RWPE1 (cell line): ENCODE results near the gene NR5A1.

Experiments
- CTCF ChIA-PET: fragments of 350-600 bp; sonication (Branson Sonifier 250); formaldehyde crosslinking; extraction: SDS; loops from one replicate; lab custom pipeline; 2021; lab: Yijun Ruan, JAX
- POLR2A ChIA-PET: fragments of 400-600 bp; formaldehyde crosslinking; extraction: SDS; loops from one replicate; lab custom pipeline; 2020; ENCODE audit warnings: antibody characterized with exemption; ENCODE audit not compliant: low non-redundant PET; lab: Yijun Ruan, JAX
- DNase-seq: peaks from one replicate; pipeline ENCODE4 v3.0.0; 2012; ENCODE audit warnings: low spot score
- H3K27ac ChIP-seq: fragments of 450-650 bp; 2 replicates; pipeline ENCODE4 v1.5.1; 2017
- TF ChIP-seq, protein P1 (sequence below): fragments of 450-650 bp; conservative IDR thresholded peaks from 2 replicates; pipeline ENCODE4 v1.5.1; 2017; ENCODE audit warnings: low read depth, mild to moderate bottlenecking

The NR5A1 gene

DNA sequence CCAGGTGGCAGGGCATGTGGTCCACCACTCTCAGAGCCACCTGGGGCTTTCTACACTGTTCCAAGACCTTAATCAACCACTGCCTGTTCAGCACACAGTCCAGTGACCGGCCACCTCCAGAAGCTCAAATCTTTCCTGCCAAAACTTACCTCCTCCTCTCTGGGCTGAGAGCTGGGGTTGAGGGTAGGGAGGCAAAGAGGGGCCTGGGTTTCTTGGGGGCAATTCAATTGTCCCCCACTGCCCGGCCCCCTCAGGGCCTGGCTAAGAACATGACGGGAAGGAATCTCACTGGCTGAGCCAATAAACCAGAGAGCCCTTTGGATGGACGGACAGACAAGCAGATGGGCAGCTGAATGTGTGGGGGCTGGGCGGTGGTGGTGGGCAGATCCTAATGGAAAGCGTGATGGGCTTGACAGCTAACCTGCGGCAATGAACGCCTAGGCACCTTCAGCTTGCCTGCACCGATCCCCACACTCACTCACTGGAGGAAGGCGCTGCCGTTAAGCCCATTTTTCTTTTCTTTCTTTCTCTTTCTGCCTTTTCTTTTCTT, 5.4 kb downstream of the NR5A1 start:
- H3K27ac ChIP-seq: no peak overlapping the region
- TF ChIP-seq, protein P1, sequence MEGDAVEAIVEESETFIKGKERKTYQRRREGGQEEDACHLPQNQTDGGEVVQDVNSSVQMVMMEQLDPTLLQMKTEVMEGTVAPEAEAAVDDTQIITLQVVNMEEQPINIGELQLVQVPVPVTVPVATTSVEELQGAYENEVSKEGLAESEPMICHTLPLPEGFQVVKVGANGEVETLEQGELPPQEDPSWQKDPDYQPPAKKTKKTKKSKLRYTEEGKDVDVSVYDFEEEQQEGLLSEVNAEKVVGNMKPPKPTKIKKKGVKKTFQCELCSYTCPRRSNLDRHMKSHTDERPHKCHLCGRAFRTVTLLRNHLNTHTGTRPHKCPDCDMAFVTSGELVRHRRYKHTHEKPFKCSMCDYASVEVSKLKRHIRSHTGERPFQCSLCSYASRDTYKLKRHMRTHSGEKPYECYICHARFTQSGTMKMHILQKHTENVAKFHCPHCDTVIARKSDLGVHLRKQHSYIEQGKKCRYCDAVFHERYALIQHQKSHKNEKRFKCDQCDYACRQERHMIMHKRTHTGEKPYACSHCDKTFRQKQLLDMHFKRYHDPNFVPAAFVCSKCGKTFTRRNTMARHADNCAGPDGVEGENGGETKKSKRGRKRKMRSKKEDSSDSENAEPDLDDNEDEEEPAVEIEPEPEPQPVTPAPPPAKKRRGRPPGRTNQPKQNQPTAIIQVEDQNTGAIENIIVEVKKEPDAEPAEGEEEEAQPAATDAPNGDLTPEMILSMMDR: no peak
- ChIA-PET CTCF (interaction anchor here (0.6 to 2.2 kb wide), 5 partner anchors 13 to 1225 kb away, joined by 3 to 10 read pairs (median 4); no protein-coding TSS in a partner anchor), POLR2A (no interaction called here)
- no peak for DNase-seq

GRCh38 chr9:124500796-124501611, 6.2 kb downstream of the NR5A1 start:
- TF ChIP-seq, protein P1: no peak
- POLR2A ChIA-PET: interaction anchor here (0.6 kb wide), 1 partner anchor 1424 kb away, joined by 3 read pairs; no protein-coding TSS in a partner anchor
- no peak for DNase-seq
- H3K27ac ChIP-seq: no peak overlapping the region
- CTCF ChIA-PET: interaction anchor here (0.7 to 2.2 kb wide), 3 partner anchors 18 to 173 kb away, joined by 3 to 10 read pairs (median 4); no protein-coding TSS in a partner anchor

- no peak overlapping the region for H3K27ac ChIP-seq
- no peak for DNase-seq
- CTCF ChIA-PET: interaction anchor here (1.0 to 2.2 kb wide), 2 partner anchors 37 to 81 kb away, joined by 3 to 10 read pairs; no protein-coding TSS in a partner anchor
- POLR2A ChIA-PET: no interaction called here
- TF ChIP-seq, protein P1: no peak
Measured at GRCh38 chr9:124500028-124500795, 7.0 kb downstream of the NR5A1 start.

GRCh38 chr9:124499216-124499615, 8.0 kb downstream of the NR5A1 start:
- H3K27ac ChIP-seq: no peak overlapping the region
- ChIA-PET CTCF (interaction anchor here (0.7 to 1.0 kb wide), 3 partner anchors 18 to 54 kb away, joined by 3 read pairs; no protein-coding TSS in a partner anchor), POLR2A (no interaction called here)
- no peak for DNase-seq
- TF ChIP-seq, protein P1: no peak

DNA sequence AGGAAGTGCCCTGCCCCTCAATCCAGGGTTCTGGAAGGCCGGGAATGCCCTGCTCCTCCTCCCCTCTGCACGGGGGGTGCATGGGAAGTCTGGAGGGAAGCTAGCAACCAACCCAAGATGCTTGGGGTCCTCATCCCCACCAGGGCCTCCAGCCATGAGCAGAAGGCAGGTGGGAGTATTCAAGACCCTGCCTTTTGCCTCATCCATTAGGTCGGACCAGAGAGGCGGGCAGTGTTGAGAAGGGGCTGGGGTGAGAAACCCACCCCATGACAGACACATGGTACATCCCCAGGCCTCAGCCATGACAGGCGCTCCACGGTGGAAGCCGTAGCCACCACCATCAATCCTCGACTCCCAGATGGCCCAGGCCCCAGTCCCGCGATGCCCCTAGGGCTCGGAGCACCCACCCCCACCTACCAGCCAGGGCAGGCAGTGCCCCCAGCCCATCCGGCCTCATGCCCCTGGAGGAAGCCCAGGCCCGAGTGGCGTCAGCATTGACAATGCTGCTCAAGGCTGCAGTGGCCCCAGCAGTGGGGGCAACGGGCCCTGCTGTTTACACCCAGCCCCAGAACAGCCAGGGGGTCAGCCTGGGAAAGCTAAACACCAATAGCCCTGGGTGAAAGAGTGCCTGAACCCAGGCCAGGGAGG, 8.6 kb downstream of the NR5A1 start:
- POLR2A ChIA-PET: no interaction called here
- H3K27ac ChIP-seq: no peak overlapping the region
- TF ChIP-seq, protein P1: no peak
- DNase-seq: no peak
- CTCF ChIA-PET: interaction anchor here (0.7 to 1.0 kb wide), 3 partner anchors 17 to 53 kb away, joined by 3 read pairs; no protein-coding TSS in a partner anchor
